ENCODE results near the gene LRRC55.

Gene LRRC55

DNA sequence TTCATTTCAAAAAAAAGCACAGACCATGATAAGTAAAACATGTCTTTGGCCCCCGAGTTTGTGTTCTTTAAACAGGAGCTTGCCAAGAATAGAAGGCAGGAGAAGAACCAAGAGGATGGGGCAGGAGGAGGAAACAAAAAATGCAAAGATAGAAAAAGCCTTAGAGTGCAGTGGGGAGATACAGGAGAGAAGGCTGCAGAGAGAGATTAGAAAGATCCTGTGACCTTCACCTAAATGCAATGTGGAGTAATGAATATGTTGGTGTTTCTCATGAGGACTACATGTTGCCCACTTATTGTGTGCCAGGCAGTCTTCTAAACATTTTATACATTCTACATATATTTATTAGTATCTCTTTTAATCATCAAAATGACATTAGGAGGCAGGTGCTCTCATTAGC, 57.6 kb downstream of the LRRC55 start:
- DNase-seq: no peak

DNA sequence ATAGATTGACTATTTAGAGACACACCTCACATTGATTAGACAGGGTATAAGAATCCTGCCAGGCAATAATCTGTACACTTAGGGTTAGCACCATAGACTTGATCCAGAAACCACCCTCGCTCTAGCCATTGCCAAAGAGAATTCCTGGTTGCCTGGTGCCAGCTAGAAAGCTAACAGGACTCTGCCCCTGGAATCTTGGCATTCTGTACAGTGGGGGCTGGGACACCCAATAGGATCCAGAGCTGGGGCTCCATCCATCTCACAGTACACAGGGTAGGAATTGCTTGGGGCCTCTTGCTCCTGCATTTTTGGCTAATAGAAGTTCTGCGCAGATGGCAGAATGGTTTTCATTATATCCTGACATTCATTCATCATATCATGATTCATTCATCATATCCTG, 58.3 kb downstream of the LRRC55 start:
- no peak for DNase-seq

GRCh38 chr11:57240757-57241156, 59.0 kb downstream of the LRRC55 start:
- no peak for DNase-seq
